HG02798 (cell line): ENCODE results near the gene LRP8.

ENCODE experiments used
- ATAC-seq: cut with Tn5 transposase; IDR thresholded peaks from one replicate; pipeline ENCODE4 v1.9.1; 2021; ENCODE audit warnings: mild to moderate bottlenecking; ENCODE audit not compliant: unreplicated experiment, poor library complexity

The LRP8 gene

GRCh38 chr1:53309802-53310201 lies 18.1 kb downstream of the LRP8 start:
- ATAC-seq = no peak

- no peak for ATAC-seq
These were observed 19.4 kb downstream of the LRP8 start for GRCh38 chr1:53308506-53308905.

GRCh38 chr1:53307037-53307436 lies 20.8 kb downstream of the LRP8 start:
- ATAC-seq = no peak

GRCh38 chr1:53306168-53306567 lies 21.7 kb downstream of the LRP8 start:
- no peak for ATAC-seq

- ATAC-seq = no peak
These were observed 22.2 kb downstream of the LRP8 start for GRCh38 chr1:53305650-53306049.

- no peak for ATAC-seq
These were observed 23.3 kb downstream of the LRP8 start for GRCh38 chr1:53304527-53304926.

GRCh38 chr1:53303726-53304515 lies 23.9 kb downstream of the LRP8 start:
- no peak for ATAC-seq

GRCh38 chr1:53303243-53303642 lies 24.6 kb downstream of the LRP8 start:
- no peak for ATAC-seq

GRCh38 chr1:53299233-53299632 lies 28.6 kb downstream of the LRP8 start:
- ATAC-seq = no peak

- no peak for ATAC-seq
These were observed 29.7 kb downstream of the LRP8 start for GRCh38 chr1:53298045-53298637.

- no peak for ATAC-seq
These were observed 30.7 kb downstream of the LRP8 start for GRCh38 chr1:53297195-53297594.

GRCh38 chr1:53296117-53296749 lies 31.6 kb downstream of the LRP8 start:
- peak; percentile 34 for ATAC-seq

GRCh38 chr1:53295726-53296116 lies 32.1 kb downstream of the LRP8 start:
- no peak for ATAC-seq

GRCh38 chr1:53295295-53295694 lies 32.6 kb downstream of the LRP8 start:
- no peak for ATAC-seq

GRCh38 chr1:53294567-53294966 lies 33.3 kb downstream of the LRP8 start:
- no peak for ATAC-seq

- ATAC-seq = no peak
These were observed 33.8 kb downstream of the LRP8 start for GRCh38 chr1:53294061-53294460.

GRCh38 chr1:53293123-53293522 lies 34.7 kb downstream of the LRP8 start:
- no peak for ATAC-seq

GRCh38 chr1:53292690-53293089 lies 35.2 kb downstream of the LRP8 start:
- ATAC-seq = peak; percentile 53

- no peak for ATAC-seq
These were observed 36.3 kb downstream of the LRP8 start for GRCh38 chr1:53291574-53291973.

- no peak for ATAC-seq
These were observed 39.0 kb downstream of the LRP8 start for GRCh38 chr1:53288790-53289429.
